ENCODE results near the gene PLAAT5.
"Not testable (repeated sequence)": the region's sequence is repeated elsewhere in the genome, so short reads cannot be mapped to it uniquely, and the experiment has no call there.

PLAAT5 gene

DNA sequence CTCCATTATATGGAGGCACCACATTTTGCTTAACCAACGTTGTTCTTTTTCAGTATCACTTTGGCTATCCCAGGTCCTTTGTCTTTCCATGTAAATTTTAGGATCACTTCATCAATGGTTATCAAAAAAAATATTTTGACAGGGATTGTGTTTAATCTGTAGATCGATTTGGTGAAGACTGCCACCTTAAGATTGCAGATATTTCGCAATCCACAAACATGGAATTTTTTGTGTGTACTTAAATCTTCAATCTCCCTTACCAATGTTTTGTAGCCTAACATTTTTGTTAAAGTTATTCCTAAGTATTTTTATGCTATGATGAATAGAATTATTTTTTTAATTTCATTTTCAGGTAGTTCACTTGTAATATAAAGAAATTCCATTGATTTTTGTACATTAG lies 18.6 kb downstream of the PLAAT5 start:
- Histone ChIP-seq H3K9me3 (replicated peaks; ENCODE audit: low read length) (peaks cover 14% of the 10 kb centered on the region), H3K4me2 (ENCODE audit: low read length) (no peak overlapping the region), H3K4me1 (ENCODE audit: control insufficient read depth, insufficient read depth, low read length) (no peaks in the 10 kb centered on the region), H3K9ac (ENCODE audit: low read depth, low read length) (no peak overlapping the region), H3K36me3 (ENCODE audit: insufficient read depth, low read length) (no peaks in the 10 kb centered on the region), H3K4me3 (ENCODE audit: low read length) (no peak overlapping the region), H3K27me3 (ENCODE audit: control insufficient read depth, insufficient read depth, low read length) (peaks cover 9% of the 10 kb centered on the region)

- Histone ChIP-seq H3K9ac (ENCODE audit: low read depth, low read length) (no peak overlapping the region), H3K4me2 (ENCODE audit: low read length) (no peak overlapping the region), H3K27me3 (ENCODE audit: control insufficient read depth, insufficient read depth, low read length) (peaks cover 4% of the 10 kb centered on the region), H3K36me3 (ENCODE audit: insufficient read depth, low read length) (no peaks in the 10 kb centered on the region), H3K4me1 (ENCODE audit: control insufficient read depth, insufficient read depth, low read length) (no peaks in the 10 kb centered on the region), H3K9me3 (replicated peaks; ENCODE audit: low read length) (peaks cover 7% of the 10 kb centered on the region), H3K4me3 (ENCODE audit: low read length) (no peak overlapping the region)
Measured at GRCh38 chr11:63470311-63470710, 20.7 kb downstream of the PLAAT5 start.

DNA sequence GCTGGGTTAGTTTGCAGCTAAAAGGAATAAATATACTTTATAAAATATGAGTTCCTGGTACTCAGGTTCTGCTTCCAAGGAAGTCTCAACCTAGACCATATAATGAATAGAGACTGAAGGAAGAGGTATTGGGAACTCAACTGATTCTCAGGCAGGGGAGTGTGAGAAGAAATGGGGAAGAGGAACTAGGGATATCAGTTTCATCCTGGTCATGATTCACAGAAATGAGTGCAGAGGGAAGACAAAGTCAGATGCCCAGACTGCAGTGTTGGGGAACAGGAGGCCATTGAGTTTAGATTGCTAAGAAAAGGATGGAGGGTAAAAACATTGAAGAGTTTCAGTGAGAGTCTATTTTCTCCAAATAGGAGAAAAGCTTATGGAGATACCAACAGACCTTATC lies 28.8 kb downstream of the PLAAT5 start:
- no peak overlapping the region for H3K4me2 ChIP-seq (ENCODE audit: low read length)
- no peaks in the 10 kb centered on the region for H3K36me3 ChIP-seq (ENCODE audit: insufficient read depth, low read length)
- H3K9ac ChIP-seq (ENCODE audit: low read depth, low read length): no peak overlapping the region
- H3K9me3 ChIP-seq (replicated peaks; ENCODE audit: low read length): no peaks in the 10 kb centered on the region
- H3K27me3 ChIP-seq (ENCODE audit: control insufficient read depth, insufficient read depth, low read length): peaks cover 39% of the 10 kb centered on the region
- no peak overlapping the region for H3K4me3 ChIP-seq (ENCODE audit: low read length)
- H3K4me1 ChIP-seq (ENCODE audit: control insufficient read depth, insufficient read depth, low read length): no peaks in the 10 kb centered on the region

DNA sequence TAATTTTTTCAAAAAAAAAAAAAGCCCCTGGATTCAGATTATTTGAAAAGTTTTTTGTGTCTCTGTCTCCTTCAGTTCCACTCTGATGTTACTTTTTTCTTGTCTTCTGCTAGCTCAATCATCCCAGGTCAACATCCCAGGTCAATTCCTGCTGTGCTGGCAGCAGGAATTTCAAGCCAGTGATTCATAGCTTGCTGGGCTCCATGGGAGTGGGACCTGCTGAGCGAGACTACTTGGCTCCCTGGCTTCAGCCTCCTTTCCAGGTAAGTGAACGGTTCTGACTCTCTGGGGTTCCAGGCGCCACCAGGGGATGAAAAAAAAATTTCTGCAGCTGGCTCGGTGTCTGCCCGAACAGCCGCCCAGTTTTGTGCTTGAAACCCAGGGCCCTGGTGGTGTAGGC lies 31.4 kb downstream of the PLAAT5 start:
- Histone ChIP-seq H3K9ac (ENCODE audit: low read depth, low read length) (no peak overlapping the region), H3K4me1 (ENCODE audit: control insufficient read depth, insufficient read depth, low read length) (no peaks in the 10 kb centered on the region), H3K27me3 (ENCODE audit: control insufficient read depth, insufficient read depth, low read length) (peaks cover 39% of the 10 kb centered on the region), H3K36me3 (ENCODE audit: insufficient read depth, low read length) (no peaks in the 10 kb centered on the region), H3K4me3 (ENCODE audit: low read length) (no peak overlapping the region), H3K9me3 (replicated peaks; ENCODE audit: low read length) (no peaks in the 10 kb centered on the region), H3K4me2 (ENCODE audit: low read length) (no peak overlapping the region)

- Histone ChIP-seq H3K4me1 (ENCODE audit: control insufficient read depth, insufficient read depth, low read length) (no peaks in the 10 kb centered on the region), H3K4me2 (ENCODE audit: low read length) (no peak overlapping the region), H3K9me3 (replicated peaks; ENCODE audit: low read length) (no peaks in the 10 kb centered on the region), H3K36me3 (ENCODE audit: insufficient read depth, low read length) (no peaks in the 10 kb centered on the region), H3K4me3 (ENCODE audit: low read length) (no peak overlapping the region), H3K27me3 (ENCODE audit: control insufficient read depth, insufficient read depth, low read length) (peaks cover 23% of the 10 kb centered on the region), H3K9ac (ENCODE audit: low read depth, low read length) (no peak overlapping the region)
Measured at GRCh38 chr11:63448646-63449045, 42.3 kb downstream of the PLAAT5 start.

- Histone ChIP-seq H3K9me3 (replicated peaks; ENCODE audit: low read length) (no peaks in the 10 kb centered on the region), H3K4me2 (ENCODE audit: low read length) (no peak overlapping the region), H3K4me1 (ENCODE audit: control insufficient read depth, insufficient read depth, low read length) (no peaks in the 10 kb centered on the region), H3K27me3 (ENCODE audit: control insufficient read depth, insufficient read depth, low read length) (peaks cover 18% of the 10 kb centered on the region), H3K36me3 (ENCODE audit: insufficient read depth, low read length) (no peaks in the 10 kb centered on the region), H3K4me3 (ENCODE audit: low read length) (no peak overlapping the region), H3K9ac (ENCODE audit: low read depth, low read length) (no peak overlapping the region)
Measured at GRCh38 chr11:63445720-63446119, 45.2 kb downstream of the PLAAT5 start.

DNA sequence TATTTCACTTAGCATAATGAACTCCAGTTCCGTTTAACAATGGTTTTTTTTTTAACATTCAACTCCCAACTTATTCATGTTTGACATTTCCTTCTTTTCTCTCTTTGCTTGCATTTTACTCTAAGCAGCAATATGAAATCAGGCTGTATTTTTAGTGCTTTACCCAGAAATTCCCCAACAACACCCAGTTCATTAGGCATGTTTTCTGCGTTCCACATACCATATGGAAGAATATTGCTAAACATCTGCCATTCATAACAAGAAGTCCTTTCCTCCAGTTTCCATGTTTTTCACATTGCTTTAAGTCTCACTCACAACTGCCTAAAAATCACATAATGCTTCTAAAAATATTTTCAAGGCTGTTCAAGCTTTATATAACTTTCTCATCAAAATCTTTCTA lies 45.8 kb downstream of the PLAAT5 start:
- H3K36me3 ChIP-seq (ENCODE audit: insufficient read depth, low read length): no peaks in the 10 kb centered on the region
- peaks cover 18% of the 10 kb centered on the region for H3K27me3 ChIP-seq (ENCODE audit: control insufficient read depth, insufficient read depth, low read length)
- H3K4me3 ChIP-seq (ENCODE audit: low read length): no peak overlapping the region
- H3K4me2 ChIP-seq (ENCODE audit: low read length): no peak overlapping the region
- H3K9ac ChIP-seq (ENCODE audit: low read depth, low read length): no peak overlapping the region
- H3K9me3 ChIP-seq (replicated peaks; ENCODE audit: low read length): no peaks in the 10 kb centered on the region
- no peaks in the 10 kb centered on the region for H3K4me1 ChIP-seq (ENCODE audit: control insufficient read depth, insufficient read depth, low read length)

GRCh38 chr11:63444160-63444559 lies 46.8 kb downstream of the PLAAT5 start:
- no peaks in the 10 kb centered on the region for H3K36me3 ChIP-seq (ENCODE audit: insufficient read depth, low read length)
- H3K4me2 ChIP-seq (ENCODE audit: low read length): no peak overlapping the region
- no peak overlapping the region for H3K4me3 ChIP-seq (ENCODE audit: low read length)
- H3K27me3 ChIP-seq (ENCODE audit: control insufficient read depth, insufficient read depth, low read length): peaks cover 16% of the 10 kb centered on the region
- no peaks in the 10 kb centered on the region for H3K4me1 ChIP-seq (ENCODE audit: control insufficient read depth, insufficient read depth, low read length)
- no peak overlapping the region for H3K9ac ChIP-seq (ENCODE audit: low read depth, low read length)
- no peaks in the 10 kb centered on the region for H3K9me3 ChIP-seq (replicated peaks; ENCODE audit: low read length)

DNA sequence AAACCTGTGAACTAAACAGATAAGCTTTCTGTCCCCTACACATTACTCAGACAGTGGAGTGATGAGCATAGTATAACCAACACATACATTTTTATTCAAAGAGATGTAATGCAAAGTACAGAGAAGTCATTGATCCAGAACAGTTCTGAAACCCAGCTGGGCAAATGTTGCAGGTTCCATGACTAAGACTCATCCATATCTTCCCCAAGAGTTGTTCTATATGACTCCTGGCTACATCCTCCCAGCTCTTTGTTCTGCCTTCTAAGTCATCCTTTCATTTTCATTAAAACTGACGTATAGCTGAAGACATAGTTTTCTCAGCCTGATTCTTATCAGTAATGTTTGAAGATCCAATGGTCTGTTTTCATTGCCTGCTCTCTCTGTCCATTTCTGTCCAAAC lies 47.3 kb downstream of the PLAAT5 start:
- no peak overlapping the region for H3K4me2 ChIP-seq (ENCODE audit: low read length)
- no peak overlapping the region for H3K9ac ChIP-seq (ENCODE audit: low read depth, low read length)
- H3K36me3 ChIP-seq (ENCODE audit: insufficient read depth, low read length): no peaks in the 10 kb centered on the region
- H3K4me1 ChIP-seq (ENCODE audit: control insufficient read depth, insufficient read depth, low read length): no peaks in the 10 kb centered on the region
- no peak overlapping the region for H3K4me3 ChIP-seq (ENCODE audit: low read length)
- no peaks in the 10 kb centered on the region for H3K9me3 ChIP-seq (replicated peaks; ENCODE audit: low read length)
- peaks cover 14% of the 10 kb centered on the region for H3K27me3 ChIP-seq (ENCODE audit: control insufficient read depth, insufficient read depth, low read length)

DNA sequence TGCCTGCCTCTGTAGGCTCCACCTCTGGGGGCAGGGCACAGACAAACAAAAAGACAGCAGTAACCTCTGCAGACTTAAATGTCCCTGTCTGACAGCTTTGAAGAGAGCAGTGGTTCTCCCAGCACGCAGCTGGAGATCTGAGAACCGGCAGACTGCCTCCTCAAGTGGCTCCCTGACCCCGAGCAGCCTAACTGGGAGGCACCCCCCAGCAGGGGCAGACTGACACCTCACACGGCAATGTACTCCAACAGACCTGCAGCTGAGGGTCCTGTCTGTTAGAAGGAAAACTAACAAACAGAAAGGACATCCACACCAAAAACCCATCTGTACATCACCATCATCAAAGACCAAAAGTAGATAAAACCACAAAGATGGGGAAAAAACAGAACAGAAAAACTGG lies 55.1 kb downstream of the PLAAT5 start:
- H3K4me1 ChIP-seq (ENCODE audit: control insufficient read depth, insufficient read depth, low read length); H3K27me3 ChIP-seq (ENCODE audit: control insufficient read depth, insufficient read depth, low read length); H3K4me3 ChIP-seq (ENCODE audit: low read length); H3K4me2 ChIP-seq (ENCODE audit: low read length); H3K9ac ChIP-seq (ENCODE audit: low read depth, low read length); H3K9me3 ChIP-seq (replicated peaks; ENCODE audit: low read length); H3K36me3 ChIP-seq (ENCODE audit: insufficient read depth, low read length): not testable (repeated sequence)

- H3K9ac ChIP-seq (ENCODE audit: low read depth, low read length); H3K9me3 ChIP-seq (replicated peaks; ENCODE audit: low read length); H3K4me3 ChIP-seq (ENCODE audit: low read length); H3K4me2 ChIP-seq (ENCODE audit: low read length); H3K4me1 ChIP-seq (ENCODE audit: control insufficient read depth, insufficient read depth, low read length); H3K36me3 ChIP-seq (ENCODE audit: insufficient read depth, low read length); H3K27me3 ChIP-seq (ENCODE audit: control insufficient read depth, insufficient read depth, low read length): not testable (repeated sequence)
Measured at GRCh38 chr11:63435351-63435750, 55.6 kb downstream of the PLAAT5 start.

DNA sequence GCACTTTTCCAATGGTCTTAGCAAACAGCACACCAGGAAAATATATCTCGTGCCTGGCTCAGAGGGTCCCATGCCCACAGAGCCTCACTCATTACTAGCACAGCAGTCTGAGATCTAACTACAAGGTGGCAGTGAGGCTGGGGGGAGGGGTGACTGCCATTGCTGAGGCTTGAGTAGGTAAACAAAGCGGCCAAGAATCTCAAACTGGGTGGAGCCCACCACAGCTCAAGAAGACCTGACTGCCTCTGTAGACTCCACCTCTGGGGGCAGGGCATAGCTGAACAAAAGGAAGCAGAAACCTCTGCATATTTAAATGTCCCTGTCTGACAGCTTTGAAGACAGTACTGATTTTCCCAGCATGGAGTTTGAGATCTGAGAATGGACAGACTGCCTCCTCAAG lies 60.2 kb downstream of the PLAAT5 start:
- not testable (repeated sequence) for H3K4me3 ChIP-seq (ENCODE audit: low read length); H3K4me1 ChIP-seq (ENCODE audit: control insufficient read depth, insufficient read depth, low read length); H3K9me3 ChIP-seq (replicated peaks; ENCODE audit: low read length); H3K9ac ChIP-seq (ENCODE audit: low read depth, low read length); H3K4me2 ChIP-seq (ENCODE audit: low read length); H3K36me3 ChIP-seq (ENCODE audit: insufficient read depth, low read length); H3K27me3 ChIP-seq (ENCODE audit: control insufficient read depth, insufficient read depth, low read length)

Data from skeletal muscle satellite cell (primary cell).